K562 (cell line): ENCODE measurements around the gene AFG1L. TPM values are rescaled to one million over a fixed set of nuclear protein-coding genes. Genes with fewer than 3 reads are reported as not detected.
A peak's percentile ranks its signal among the peaks of the same experiment; 100 is the strongest.

ENCODE experiments used
- GABPB2 ChIP-seq: fragments of 250-450 bp; sonication (Bioruptor Pico); conservative IDR thresholded peaks from 2 replicates; pipeline ENCODE4 v1.5.1; 2021; ENCODE audit warnings: mild to moderate bottlenecking
- GTF3C2 ChIP-seq: IDR thresholded peaks from 3 replicates; pipeline ENCODE4 v1.6.1; 2011; ENCODE audit warnings: borderline replicate concordance, mild to moderate bottlenecking, moderate library complexity; ENCODE audit not compliant: insufficient read length; ENCODE audit errors: extremely low read depth
- MAZ ChIP-seq, 2 experiments: fragments of 450-650 bp in 1 of 2; sonication (generic) in 1 of 2; formaldehyde crosslinking; IDR thresholded peaks in 1 of 2; conservative IDR thresholded peaks in 1 of 2; 2 replicates each; pipeline versions ENCODE4 v1.4.0 to v1.5.0; 2020; ENCODE audit warnings: mild to moderate bottlenecking in 1 of 2, missing genetic modification reagents in 1 of 2
- MXD1 ChIP-seq: fragments of 250-450 bp; sonication (Bioruptor Pico); IDR thresholded peaks from 2 replicates; pipeline ENCODE4 v1.8.0; 2021; ENCODE audit warnings: borderline replicate concordance, mild to moderate bottlenecking, moderate library complexity; ENCODE audit not compliant: poor library complexity, severe bottlenecking
- NR1H2 ChIP-seq: sonication (generic); formaldehyde crosslinking; IDR thresholded peaks from 2 replicates; pipeline ENCODE4 v1.4.0; 2020; ENCODE audit warnings: mild to moderate bottlenecking, missing genetic modification reagents
- PKNOX1 ChIP-seq: fragments of 450-650 bp; IDR thresholded peaks from 2 replicates; pipeline ENCODE4 v1.6.1; 2016
- POLR2AphosphoS5 ChIP-seq: IDR thresholded peaks from 2 replicates; pipeline ENCODE4 v1.6.1; 2011; ENCODE audit warnings: mild to moderate bottlenecking, low read depth, low read length, moderate library complexity; ENCODE audit not compliant: control insufficient read depth, insufficient read depth
- THAP12 ChIP-seq: fragments of 250-450 bp; sonication (Bioruptor Pico); IDR thresholded peaks from 2 replicates; pipeline ENCODE4 v1.9.0; 2021; ENCODE audit warnings: mild to moderate bottlenecking, inconsistent platforms
- ZBTB49 ChIP-seq: sonication (generic); formaldehyde crosslinking; IDR thresholded peaks from 2 replicates; pipeline ENCODE4 v1.8.0; 2022; ENCODE audit warnings: missing genetic modification reagents, mild to moderate bottlenecking, borderline replicate concordance
- ZNF280A ChIP-seq: fragments of 450-650 bp; IDR thresholded peaks from 2 replicates; pipeline ENCODE4 v1.6.1; 2018; ENCODE audit warnings: mild to moderate bottlenecking, low read depth; ENCODE audit not compliant: partially characterized antibody
- ZNF3 ChIP-seq: fragments of 250-450 bp; sonication (Bioruptor Pico); IDR thresholded peaks from 2 replicates; pipeline ENCODE4 v1.5.0; 2021; ENCODE audit warnings: mild to moderate bottlenecking, moderate library complexity
- ZNF778 ChIP-seq: fragments of 450-650 bp; formaldehyde crosslinking; IDR thresholded peaks from 2 replicates; pipeline ENCODE4 v1.4.0; 2020; ENCODE audit warnings: mild to moderate bottlenecking, moderate library complexity
- polyA plus RNA-seq, 8 experiments: library from polyadenylated mRNA; depleted of rRNA in 4 of 8; stranded (reverse) in 5 of 8; unstranded in 3 of 8; fragments of >200 nt; fragmentation: Nextera tagmentation in 2 of 8; fragmentation: Illumina TruSeq in 1 of 8; extraction: Ambion mirVana in 2 of 8; extraction: Trizol in 1 of 8; gene quantifications; 2 replicates each; pipeline versions ENCODE4 v1.2.1 to v1.2.3, GENCODE V29; 2011 to 2014; ENCODE audit warnings: inconsistent platforms in 1 of 8, missing spikeins in 1 of 8
- total RNA-seq, 7 experiments: library from RNA; depleted of rRNA in 6 of 7; stranded (reverse); fragments of >200 nt in 6 of 7; fragmentation: Illumina TruSeq in 2 of 7; extraction: Trizol in 2 of 7; gene quantifications; 2 replicates each; pipeline versions ENCODE4 v1.2.1 to v1.2.3, GENCODE V29; 2011 to 2021; ENCODE audit warnings: low replicate concordance in 1 of 7

AFG1L gene
- total and polyA plus RNA-seq, 9 of the 15 experiments (the other 6 are each of a cell fraction or from before 2014, with no cell fraction given), result 2.2 to 15.5 (median 5.8) TPM

GRCh38 chr6:108260809-108261569 lies 33.9 kb upstream of the AFG1L start, which contains the start of gene SNX3 (continued):
- TF ChIP-seq MXD1 (CRISPR knock-in tag) (no peak), ZNF778 (CRISPR knock-in tag) (no peak), MAZ (CRISPR knock-in tag; conservative IDR thresholded peaks at IDR 0.05 in 1 of 2, IDR thresholded peaks at IDR 0.05 in 1 of 2) (peak; percentile 89), ZNF280A (no peak), POLR2AphosphoS5 (peak; percentile 85), GTF3C2 (no peak), ZNF3 (CRISPR knock-in tag) (no peak), THAP12 (CRISPR knock-in tag) (0 out of 2 replicates have a peak, but pooled peaks have one; percentile 47), GABPB2 (no peak), NR1H2 (CRISPR knock-in tag) (no peak; the same call in 1 of the 2 replicates), ZBTB49 (no peak), PKNOX1 (peak; percentile 7; the same call in 1 of the 2 replicates)
